Fibroblast of pulmonary artery (primary cell): ENCODE measurements around the gene TRIP13.
"Not testable (repeated sequence)": the region's sequence is repeated elsewhere in the genome, so short reads cannot be mapped to it uniquely, and the experiment has no call there.

ENCODE experiments used
- DNase-seq: peaks from one replicate; pipeline ENCODE4 v3.0.0-alpha.2; 2010; ENCODE audit warnings: low read depth
- H3K4me3 ChIP-seq: replicated peaks from 2 replicates; pipeline ENCODE4 v1.5.1; 2011; ENCODE audit warnings: low read depth, mild to moderate bottlenecking, control low read depth, low read length, moderate library complexity
- CTCF ChIP-seq: IDR thresholded peaks from 2 replicates; pipeline ENCODE4 v1.5.1; 2011; ENCODE audit warnings: mild to moderate bottlenecking, control low read depth, low read length, inconsistent platforms; ENCODE audit errors: missing control alignments

Gene TRIP13

GRCh38 chr5:933251-933861, 40.7 kb downstream of the TRIP13 start:
- DNase-seq = no peak
- no peak for TF ChIP-seq CTCF
- H3K4me3 ChIP-seq = no peak overlapping the region

- DNase-seq, H3K4me3 ChIP-seq: not testable (repeated sequence)
These were observed 41.3 kb downstream of the TRIP13 start for GRCh38 chr5:933951-934350.

- TF ChIP-seq CTCF = peak; percentile 41
- not testable (repeated sequence) for H3K4me3 ChIP-seq
- DNase-seq = peak; percentile 42
These were observed 41.8 kb downstream of the TRIP13 start for GRCh38 chr5:934381-934967.

DNA sequence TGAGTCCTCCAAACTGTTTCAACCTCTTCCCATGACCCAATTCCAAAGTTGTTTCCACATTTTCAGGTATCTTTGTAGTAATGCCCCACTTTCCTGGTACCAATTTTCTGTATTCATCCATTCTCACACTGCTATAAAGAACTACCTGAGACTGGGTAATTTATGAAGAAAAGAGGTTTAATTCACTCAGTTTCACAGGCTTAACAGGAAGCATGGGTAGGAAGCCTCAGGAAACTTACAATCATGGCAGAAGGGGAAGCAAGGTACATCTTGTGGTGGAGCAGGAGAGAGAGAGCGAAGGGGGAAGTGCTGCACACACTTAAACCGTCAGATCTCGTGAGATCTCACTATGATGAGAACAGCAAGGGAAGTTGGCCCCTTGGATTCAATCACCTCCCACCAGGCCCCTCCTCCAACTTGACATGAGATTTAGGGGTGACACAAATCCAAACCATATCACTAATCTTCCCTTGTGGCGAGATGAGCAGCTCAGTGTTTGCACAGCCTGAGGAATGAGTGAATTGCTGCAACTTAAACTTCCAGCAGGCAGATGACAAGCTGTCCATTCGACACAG, 42.9 kb downstream of the TRIP13 start:
- TF ChIP-seq CTCF = no peak
- H3K4me3 ChIP-seq = no peak overlapping the region
- DNase-seq = no peak

DNA sequence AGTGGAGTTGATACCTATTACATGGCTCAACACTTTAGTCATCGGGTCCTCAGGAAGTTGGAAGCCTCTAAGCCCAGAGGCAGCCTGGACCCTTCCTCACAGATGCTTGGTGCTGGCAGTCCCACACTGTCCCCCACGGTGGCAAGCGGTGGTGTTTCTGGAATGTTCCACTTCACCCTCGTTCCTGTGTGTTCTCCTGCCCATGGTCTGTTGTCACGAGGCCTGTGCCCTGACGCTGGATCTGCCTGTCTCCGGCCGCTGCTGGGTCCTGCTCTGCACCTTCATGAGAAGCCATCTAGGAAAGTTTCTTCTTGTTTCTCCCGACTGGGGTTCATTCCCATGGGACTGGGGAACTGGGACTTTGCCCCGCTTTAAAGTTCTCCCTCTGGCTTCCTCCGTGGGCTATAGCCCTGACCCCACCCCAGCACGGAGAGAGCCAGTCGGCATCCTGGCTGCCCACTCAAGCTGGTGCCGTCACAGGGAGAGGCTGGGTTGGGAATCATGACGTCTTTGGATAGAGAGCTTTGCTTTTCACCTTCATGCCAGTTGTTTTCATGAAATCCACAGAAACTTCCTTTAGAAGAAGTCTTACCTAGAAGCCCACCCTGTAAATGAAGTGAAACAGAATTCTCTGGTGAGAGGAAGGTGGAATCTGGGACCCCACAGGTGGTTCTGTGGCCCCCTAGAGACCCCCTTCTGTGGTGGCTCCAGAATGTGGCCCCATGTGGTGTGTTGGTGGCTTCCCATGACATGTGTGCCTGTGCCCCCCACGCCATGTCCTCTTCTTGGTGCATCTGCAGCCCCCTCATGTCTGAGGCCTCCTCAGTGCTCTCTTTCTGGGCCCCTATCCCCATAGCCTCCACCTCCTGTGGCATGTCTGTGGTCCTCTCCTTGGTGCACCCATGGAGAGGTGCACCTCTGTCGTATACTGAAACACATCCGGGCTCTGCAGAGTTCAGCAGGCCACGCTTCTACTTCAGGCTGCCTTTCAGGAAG, 43.8 kb downstream of the TRIP13 start:
- no peak for TF ChIP-seq CTCF
- no peak for DNase-seq
- no peak overlapping the region for H3K4me3 ChIP-seq

- H3K4me3 ChIP-seq = no peak overlapping the region
- TF ChIP-seq CTCF = no peak
- no peak for DNase-seq
These were observed 44.7 kb downstream of the TRIP13 start for GRCh38 chr5:937151-937924.
